ENCODE results near the gene ARID1B. TPM values are rescaled to one million over a fixed set of nuclear protein-coding genes. Genes with fewer than 3 reads are reported as not detected.

ARID1B gene
- total RNA-seq, 1 experiment from 2014 or later, result 35.6 TPM

GRCh38 chr6:156776470-156776839, 723 bp upstream of the ARID1B start (continued):
- TF ChIP-seq POLR2AphosphoS5 (IDR thresholded peaks at IDR 0.05; ENCODE audit: low read depth, low read length) (no peak), SIN3A (IDR thresholded peaks at IDR 0.05; ENCODE audit: low read depth) (no peak)

- intact Hi-C loops (cut with micrococcal nuclease), result loop anchor here (1.0 to 5.0 kb wide), 4 partner anchors 56 to 404 kb away; no protein-coding TSS in a partner anchor
- peaks cover 5% of the 10 kb centered on the region; the same call in 1 of the 2 replicates for H4K20me1 ChIP-seq (ENCODE audit: insufficient read depth)
- H3K9me3 ChIP-seq (ENCODE audit: control insufficient read depth in 1 of 2, insufficient read depth in 1 of 2, low read depth in 1 of 2, low read length in 2 of 2), result no peaks in the 10 kb centered on the region
- DNase-seq (ENCODE audit: low read depth, low spot score) (no peak), ATAC-seq (peak; percentile 40)
- H3K4me3 ChIP-seq (replicated peaks in 1 of 2; ENCODE audit: low read depth in 1 of 2, low read length in 2 of 2), result peak overlapping the region; percentile 70 to 77
- H3K36me3 ChIP-seq (ENCODE audit: control insufficient read depth in 1 of 2, insufficient read depth in 2 of 2, low read length in 2 of 2), result no peaks in the 10 kb centered on the region
- no peaks in the 10 kb centered on the region for H3K9me2 ChIP-seq (ENCODE audit: insufficient read depth)
- CTCF ChIA-PET, result interaction anchor here (0.6 kb wide), 1 partner anchor 60 kb away, joined by 3 read pairs; no protein-coding TSS in a partner anchor
- RAD21 ChIA-PET (ENCODE audit: low non-redundant PET in 1 of 2, low total read pairs in 2 of 2, uncharacterized antibody in 2 of 2, unreplicated experiment in 2 of 2), result no interaction called here
- peaks cover 35% of the 10 kb centered on the region for H3K79me2 ChIP-seq (ENCODE audit: insufficient read depth, low read length)
- H3K4me1 ChIP-seq (ENCODE audit: control insufficient read depth in 1 of 2, insufficient read depth in 2 of 2, low read length in 2 of 2), result peaks cover 27 to 40% of the 10 kb centered on the region in 2 experiments
- no peak overlapping the region for H2AFZ ChIP-seq (ENCODE audit: low read depth, low read length, poor library complexity, severe bottlenecking)
- POLR2A ChIA-PET, result no interaction called here
- H3K4me2 ChIP-seq (ENCODE audit: low read length), result peak overlapping the region; percentile 97
- peak overlapping the region; percentile 95 for H3K27ac ChIP-seq (ENCODE audit: low read depth, low read length)
- no peaks in the 10 kb centered on the region for H3K27me3 ChIP-seq (ENCODE audit: insufficient read depth, low read length)
- BruUV-seq (replicated peaks), result no TSS peak
- peak overlapping the region; percentile 89 for H3K9ac ChIP-seq (ENCODE audit: low read length)
- TF ChIP-seq ELF1 (IDR thresholded peaks at IDR 0.05; ENCODE audit: borderline replicate concordance, low read depth) (no peak), FOSL1 (IDR thresholded peaks at IDR 0.05; ENCODE audit: low read depth) (no peak), CBX3 (IDR thresholded peaks at IDR 0.05; ENCODE audit: low read depth) (no peak), ATF3 (IDR thresholded peaks at IDR 0.05) (no peak), ZBTB33 (IDR thresholded peaks at IDR 0.05; ENCODE audit: extremely low read depth, insufficient replicate concordance, low read length) (no peak), EZH2phosphoT487 (IDR thresholded peaks at IDR 0.05; ENCODE audit: borderline replicate concordance) (no peak), SRF (IDR thresholded peaks at IDR 0.05; ENCODE audit: low read depth) (no peak), ZFX (IDR thresholded peaks at IDR 0.05) (no peak; the same call in 1 of the 2 replicates), TCF7L2 (IDR thresholded peaks at IDR 0.05; ENCODE audit: borderline replicate concordance, extremely low read depth, insufficient read depth, insufficient read length) (no peak), POLR2AphosphoS5 (IDR thresholded peaks at IDR 0.05; ENCODE audit: low read depth, low read length) (peak; percentile 33; the same call in 1 of the 2 replicates), REST (IDR thresholded peaks at IDR 0.05; ENCODE audit: low read depth) (no peak), ZNF274 (IDR thresholded peaks at IDR 0.05; ENCODE audit: low read depth, low read length) (no peak), YY1 (IDR thresholded peaks at IDR 0.05; ENCODE audit: extremely low read depth, insufficient replicate concordance, low read depth, low read length) (peak; percentile 3), POLR2A (IDR thresholded peaks at IDR 0.05; ENCODE audit: borderline replicate concordance, extremely low read depth, insufficient read depth, insufficient read length) (peak; percentile 27), CEBPB (IDR thresholded peaks at IDR 0.05; ENCODE audit: low read depth) (no peak), JUND (IDR thresholded peaks at IDR 0.05) (no peak), EZH2 (IDR thresholded peaks at IDR 0.05) (no peak), EGR1 (IDR thresholded peaks at IDR 0.05; ENCODE audit: low read depth) (no peak; the same call in 1 of the 2 replicates), MAX (IDR thresholded peaks at IDR 0.05) (0 out of 2 replicates have a peak, but pooled peaks have one; percentile 55)
These were observed 637 bp downstream of the ARID1B start for GRCh38 chr6:156777577-156778453.
